Astrocyte (in vitro differentiated cells and primary cell): ENCODE data around the gene MIOX.

Experiments used
- EZH2 ChIP-seq: IDR thresholded peaks from 2 replicates; pipeline ENCODE4 v1.6.1; 2012; ENCODE audit warnings: mild to moderate bottlenecking, low read length, inconsistent platforms; ENCODE audit not compliant: insufficient read depth
- TF ChIP-seq, protein P1 (sequence below): IDR thresholded peaks from 2 replicates; pipeline ENCODE4 v1.5.1; 2011; ENCODE audit warnings: low read depth, mild to moderate bottlenecking, inconsistent platforms, low read length, moderate library complexity; ENCODE audit not compliant: insufficient read depth

DNA sequence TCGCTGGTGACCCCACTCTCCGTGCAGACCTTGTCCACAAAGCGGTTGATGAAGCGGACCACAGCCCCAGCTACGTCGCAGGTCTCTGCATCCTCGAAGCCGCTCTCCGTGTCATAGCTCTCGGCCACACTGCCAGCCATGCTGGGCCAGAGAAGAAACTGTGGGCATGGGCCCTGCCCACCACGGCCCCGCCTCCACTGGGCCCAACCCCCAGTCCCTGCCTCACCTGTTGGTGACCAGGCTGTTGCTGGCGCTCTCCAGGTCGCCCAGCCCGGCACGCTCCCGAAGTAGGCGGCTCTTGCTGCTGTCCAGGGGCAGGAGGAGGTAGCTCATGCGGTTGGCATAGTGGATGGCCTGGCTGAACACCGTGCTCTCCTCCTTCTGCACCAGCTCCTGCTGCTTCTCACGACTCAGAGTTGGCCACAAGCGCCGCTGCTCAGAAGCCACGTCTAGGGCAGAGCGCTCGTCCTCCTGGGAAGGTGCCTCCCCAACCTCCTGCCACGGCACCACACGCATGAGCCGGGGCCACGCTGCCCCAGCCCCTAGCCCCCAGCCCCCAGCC lies 24.6 kb upstream of the MIOX start:
- TF ChIP-seq, protein P1, sequence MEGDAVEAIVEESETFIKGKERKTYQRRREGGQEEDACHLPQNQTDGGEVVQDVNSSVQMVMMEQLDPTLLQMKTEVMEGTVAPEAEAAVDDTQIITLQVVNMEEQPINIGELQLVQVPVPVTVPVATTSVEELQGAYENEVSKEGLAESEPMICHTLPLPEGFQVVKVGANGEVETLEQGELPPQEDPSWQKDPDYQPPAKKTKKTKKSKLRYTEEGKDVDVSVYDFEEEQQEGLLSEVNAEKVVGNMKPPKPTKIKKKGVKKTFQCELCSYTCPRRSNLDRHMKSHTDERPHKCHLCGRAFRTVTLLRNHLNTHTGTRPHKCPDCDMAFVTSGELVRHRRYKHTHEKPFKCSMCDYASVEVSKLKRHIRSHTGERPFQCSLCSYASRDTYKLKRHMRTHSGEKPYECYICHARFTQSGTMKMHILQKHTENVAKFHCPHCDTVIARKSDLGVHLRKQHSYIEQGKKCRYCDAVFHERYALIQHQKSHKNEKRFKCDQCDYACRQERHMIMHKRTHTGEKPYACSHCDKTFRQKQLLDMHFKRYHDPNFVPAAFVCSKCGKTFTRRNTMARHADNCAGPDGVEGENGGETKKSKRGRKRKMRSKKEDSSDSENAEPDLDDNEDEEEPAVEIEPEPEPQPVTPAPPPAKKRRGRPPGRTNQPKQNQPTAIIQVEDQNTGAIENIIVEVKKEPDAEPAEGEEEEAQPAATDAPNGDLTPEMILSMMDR = no peak
- no peak for TF ChIP-seq EZH2
